Activated naive CD8-positive, alpha-beta T cell treated with anti-CD3 and anti-CD28 coated beads, Interleukin-2, amount 10 ng/mL, durations not matched to agents 7 days and 5 days (primary cell): ENCODE results near the gene CDK14. TPM values are rescaled to one million over a fixed set of nuclear protein-coding genes. Genes with fewer than 3 reads are reported as not detected.

Experiments used
- ATAC-seq: fragments of 150-1000 bp; cut with Tn5 transposase; one replicate; pipeline ENCODE4 v1.10.0; 2021; ENCODE audit warnings: low read depth, moderate library complexity
- POLR2A ChIA-PET: fragments of 350-600 bp; sonication (Branson Sonifier 250); formaldehyde crosslinking; loops from one replicate; lab custom pipeline; 2021; ENCODE audit warnings: antibody characterized with exemption; lab: Charles Lee
- DNase-seq: peaks from one replicate; pipeline ENCODE4 v3.0.0; 2021
- H3K27ac Mint-ChIP-seq: one replicate; pipeline ENCODE4 v1.8.0; 2022; ENCODE audit warnings: mild to moderate bottlenecking, mixed read lengths
- H3K27me3 Mint-ChIP-seq: one replicate; pipeline ENCODE4 v1.8.0; 2022; ENCODE audit warnings: mild to moderate bottlenecking, moderate library complexity, mixed read lengths
- H3K36me3 Mint-ChIP-seq: one replicate; pipeline ENCODE4 v1.8.0; 2021; ENCODE audit warnings: mild to moderate bottlenecking, mixed read lengths
- H3K4me1 Mint-ChIP-seq: one replicate; pipeline ENCODE4 v1.8.0; 2021; ENCODE audit warnings: mixed read lengths
- H3K4me3 Mint-ChIP-seq: one replicate; pipeline ENCODE4 v1.8.0; 2022; ENCODE audit warnings: mild to moderate bottlenecking, moderate library complexity, mixed read lengths
- H3K9me3 Mint-ChIP-seq: one replicate; pipeline ENCODE4 v1.8.0; 2021; ENCODE audit warnings: mixed read lengths
- total RNA-seq, 2 experiments: library from RNA; stranded (reverse); gene quantifications; one replicate each; pipeline ENCODE4 v1.2.3, GENCODE V29; 2021

CDK14 gene
- total RNA-seq, 2 experiments from 2014 or later = 0.94 to 1.2 TPM

- Mint-ChIP-seq H3K9me3 (no peaks in the 10 kb centered on the region), H3K27me3 (no peaks in the 10 kb centered on the region), H3K27ac (no peak overlapping the region), H3K4me3 (no peak overlapping the region), H3K4me1 (no peaks in the 10 kb centered on the region), H3K36me3 (no peaks in the 10 kb centered on the region)
- ATAC-seq = no peak
- POLR2A ChIA-PET = no interaction called here
- DNase-seq = no peak
These were observed 598.7 kb downstream of the CDK14 start for GRCh38 chr7:91194841-91195240.

- peaks cover 1% of the 10 kb centered on the region for H3K27me3 Mint-ChIP-seq
- no peak for DNase-seq
- H3K4me3 Mint-ChIP-seq = no peak overlapping the region
- H3K36me3 Mint-ChIP-seq = no peaks in the 10 kb centered on the region
- no peak for ATAC-seq
- H3K4me1 Mint-ChIP-seq = no peaks in the 10 kb centered on the region
- H3K27ac Mint-ChIP-seq = no peak overlapping the region
- POLR2A ChIA-PET = no interaction called here
- H3K9me3 Mint-ChIP-seq = no peaks in the 10 kb centered on the region
These were observed 599.9 kb downstream of the CDK14 start for GRCh38 chr7:91196058-91196457.

- H3K4me1 Mint-ChIP-seq = no peaks in the 10 kb centered on the region
- DNase-seq = no peak
- no peaks in the 10 kb centered on the region for H3K36me3 Mint-ChIP-seq
- peaks cover 3% of the 10 kb centered on the region for H3K27me3 Mint-ChIP-seq
- H3K27ac Mint-ChIP-seq = no peak overlapping the region
- POLR2A ChIA-PET = no interaction called here
- no peaks in the 10 kb centered on the region for H3K9me3 Mint-ChIP-seq
- no peak for ATAC-seq
- H3K4me3 Mint-ChIP-seq = no peak overlapping the region
These were observed 602.2 kb downstream of the CDK14 start for GRCh38 chr7:91198371-91198770.

DNA sequence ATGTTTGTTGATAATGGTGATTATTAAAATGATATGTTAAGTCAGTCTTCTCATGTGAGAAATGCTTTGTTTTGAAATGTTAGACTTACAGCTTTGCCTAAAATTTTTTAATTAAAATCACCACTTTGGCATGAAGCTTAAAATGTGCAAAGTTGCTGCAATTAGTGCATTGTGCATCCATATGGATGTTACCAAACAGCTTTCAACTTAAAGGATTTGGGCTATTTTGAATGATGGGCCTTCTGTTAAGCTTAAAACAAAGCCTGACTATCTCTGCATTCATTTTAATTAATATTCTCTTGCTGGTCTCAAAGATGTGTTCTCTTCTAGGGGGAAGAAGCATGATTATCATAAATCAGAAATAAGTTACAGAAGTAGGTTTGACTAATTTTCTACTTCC, 603.5 kb downstream of the CDK14 start:
- POLR2A ChIA-PET = no interaction called here
- no peak for ATAC-seq

DNA sequence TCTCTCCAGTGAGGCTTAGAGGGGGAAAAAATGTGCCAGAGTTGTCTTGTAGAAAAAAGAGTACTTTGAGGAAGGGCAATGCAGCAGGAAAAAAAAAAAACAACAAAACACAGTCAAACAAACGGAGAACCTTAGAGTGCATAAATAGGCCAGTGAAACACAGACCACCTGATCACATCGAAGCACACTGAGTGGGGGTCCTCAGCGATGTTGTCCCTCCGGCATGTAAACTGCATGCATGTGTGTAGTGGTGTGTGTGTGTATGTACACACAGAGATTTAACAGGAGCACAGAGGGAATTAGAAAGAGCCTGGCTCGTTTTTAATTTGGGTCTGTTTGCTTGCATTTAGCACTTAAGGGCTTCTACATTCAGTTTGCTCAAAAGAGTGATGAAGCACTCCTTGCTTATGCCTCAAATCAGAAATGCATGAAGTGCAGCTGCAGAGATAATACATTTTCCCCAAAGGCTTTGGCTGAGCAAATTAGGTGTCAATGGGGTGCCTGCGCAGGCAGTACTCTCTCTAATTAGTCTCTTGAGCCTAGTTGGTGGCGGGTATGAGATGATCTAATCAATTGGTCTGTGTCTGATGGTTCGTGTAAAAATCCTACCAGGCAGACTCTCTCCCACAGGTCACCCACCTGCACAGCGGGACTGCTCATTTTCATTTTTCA, 605.5 kb downstream of the CDK14 start:
- DNase-seq (no peak), ATAC-seq (no peak)
- H3K27ac Mint-ChIP-seq = no peak overlapping the region
- H3K27me3 Mint-ChIP-seq = peaks cover 3% of the 10 kb centered on the region
- H3K36me3 Mint-ChIP-seq = no peaks in the 10 kb centered on the region
- H3K9me3 Mint-ChIP-seq = no peaks in the 10 kb centered on the region
- no peaks in the 10 kb centered on the region for H3K4me1 Mint-ChIP-seq
- POLR2A ChIA-PET = no interaction called here
- H3K4me3 Mint-ChIP-seq = no peak overlapping the region

More for the DNA sequence above, 603.5 kb downstream of the CDK14 start:
- Mint-ChIP-seq H3K36me3 (no peaks in the 10 kb centered on the region), H3K9me3 (no peaks in the 10 kb centered on the region), H3K4me3 (no peak overlapping the region), H3K4me1 (no peaks in the 10 kb centered on the region), H3K27ac (no peak overlapping the region), H3K27me3 (peaks cover 3% of the 10 kb centered on the region)
- DNase-seq = no peak

DNA sequence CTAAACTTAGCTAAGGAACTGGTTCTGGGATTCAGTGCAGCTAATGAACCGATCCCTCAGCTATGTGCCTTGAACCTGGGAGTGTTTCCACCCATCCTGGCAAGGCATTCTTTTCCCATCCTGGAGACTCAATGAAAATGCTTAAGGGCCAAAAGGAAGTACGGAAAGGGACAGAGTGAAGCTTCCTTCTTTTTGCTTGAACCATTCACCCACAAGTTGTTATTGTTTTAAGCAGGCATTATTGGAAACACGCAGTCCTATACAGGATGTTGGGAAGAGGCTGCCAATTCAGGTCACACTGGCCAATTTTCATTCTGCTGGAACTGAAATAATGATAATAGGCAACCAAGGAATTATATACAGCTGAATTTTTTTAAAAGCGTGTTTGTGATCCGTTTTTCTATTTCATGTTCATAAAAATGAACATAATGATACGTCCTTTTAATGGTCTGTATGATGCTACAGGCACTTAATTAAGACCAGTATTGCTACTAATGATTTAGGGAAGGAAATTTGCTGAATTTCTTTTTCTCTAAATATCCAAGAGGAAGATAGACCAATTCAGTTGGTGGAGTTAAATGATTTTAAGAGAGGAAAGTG, 610.3 kb downstream of the CDK14 start:
- H3K9me3 Mint-ChIP-seq = no peaks in the 10 kb centered on the region
- no peak overlapping the region for H3K27ac Mint-ChIP-seq
- POLR2A ChIA-PET = no interaction called here
- H3K4me3 Mint-ChIP-seq = no peak overlapping the region
- H3K27me3 Mint-ChIP-seq = no peaks in the 10 kb centered on the region
- no peaks in the 10 kb centered on the region for H3K36me3 Mint-ChIP-seq
- DNase-seq (no peak), ATAC-seq (no peak)
- no peaks in the 10 kb centered on the region for H3K4me1 Mint-ChIP-seq

- POLR2A ChIA-PET = no interaction called here
- H3K4me1 Mint-ChIP-seq = no peaks in the 10 kb centered on the region
- ATAC-seq (no peak), DNase-seq (no peak)
- no peaks in the 10 kb centered on the region for H3K36me3 Mint-ChIP-seq
- H3K4me3 Mint-ChIP-seq = no peak overlapping the region
- H3K9me3 Mint-ChIP-seq = no peaks in the 10 kb centered on the region
- no peaks in the 10 kb centered on the region for H3K27me3 Mint-ChIP-seq
- H3K27ac Mint-ChIP-seq = no peak overlapping the region
These were observed 616.5 kb downstream of the CDK14 start for GRCh38 chr7:91212582-91212981.

DNA sequence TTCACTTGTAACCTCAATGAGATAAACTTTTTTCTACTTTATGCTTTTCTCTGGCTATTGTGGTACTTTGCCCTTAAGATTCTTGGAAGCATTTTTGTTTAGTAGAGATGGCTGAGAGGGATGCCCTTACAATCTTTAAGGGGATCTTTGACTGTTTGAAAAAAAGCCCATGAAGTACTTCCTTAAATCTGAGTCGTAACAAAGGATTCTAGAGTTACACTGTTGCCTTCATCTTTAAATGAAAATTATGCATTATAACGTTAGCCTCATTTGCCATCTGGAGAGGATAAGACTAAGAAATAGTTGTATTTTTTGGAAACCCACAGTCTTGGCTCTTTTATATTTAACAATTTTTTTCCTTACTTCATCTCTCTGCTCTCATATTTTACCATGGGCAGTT, 630.3 kb downstream of the CDK14 start:
- H3K9me3 Mint-ChIP-seq = no peaks in the 10 kb centered on the region
- H3K27me3 Mint-ChIP-seq = peaks cover 2% of the 10 kb centered on the region
- POLR2A ChIA-PET = no interaction called here
- no peak for DNase-seq
- no peaks in the 10 kb centered on the region for H3K4me1 Mint-ChIP-seq
- no peaks in the 10 kb centered on the region for H3K36me3 Mint-ChIP-seq
- ATAC-seq = no peak
- H3K27ac Mint-ChIP-seq = no peak overlapping the region
- no peak overlapping the region for H3K4me3 Mint-ChIP-seq

DNA sequence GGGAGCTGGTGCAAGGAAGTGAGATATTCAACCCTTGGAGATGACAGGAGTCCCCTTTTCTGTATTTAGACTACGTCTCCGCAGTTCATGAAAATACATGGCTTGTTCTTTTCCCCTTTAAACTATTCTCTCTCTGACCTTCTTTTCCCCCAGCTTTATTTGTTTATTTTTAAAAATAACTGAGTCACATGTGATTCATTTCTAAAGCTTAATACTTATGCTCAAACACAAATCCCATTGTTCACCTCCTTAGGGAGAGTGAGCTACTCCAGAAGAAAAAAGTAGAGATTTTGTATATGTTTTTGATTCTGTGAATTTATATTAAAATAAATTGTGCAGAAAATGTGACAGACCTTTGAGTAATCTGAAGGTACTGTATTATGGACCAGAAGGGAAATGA, 632.2 kb downstream of the CDK14 start:
- no peak overlapping the region for H3K4me3 Mint-ChIP-seq
- no peaks in the 10 kb centered on the region for H3K36me3 Mint-ChIP-seq
- peaks cover 2% of the 10 kb centered on the region for H3K27me3 Mint-ChIP-seq
- DNase-seq = no peak
- no peaks in the 10 kb centered on the region for H3K9me3 Mint-ChIP-seq
- H3K4me1 Mint-ChIP-seq = no peaks in the 10 kb centered on the region
- ATAC-seq = no peak
- no peak overlapping the region for H3K27ac Mint-ChIP-seq
- POLR2A ChIA-PET = no interaction called here

DNA sequence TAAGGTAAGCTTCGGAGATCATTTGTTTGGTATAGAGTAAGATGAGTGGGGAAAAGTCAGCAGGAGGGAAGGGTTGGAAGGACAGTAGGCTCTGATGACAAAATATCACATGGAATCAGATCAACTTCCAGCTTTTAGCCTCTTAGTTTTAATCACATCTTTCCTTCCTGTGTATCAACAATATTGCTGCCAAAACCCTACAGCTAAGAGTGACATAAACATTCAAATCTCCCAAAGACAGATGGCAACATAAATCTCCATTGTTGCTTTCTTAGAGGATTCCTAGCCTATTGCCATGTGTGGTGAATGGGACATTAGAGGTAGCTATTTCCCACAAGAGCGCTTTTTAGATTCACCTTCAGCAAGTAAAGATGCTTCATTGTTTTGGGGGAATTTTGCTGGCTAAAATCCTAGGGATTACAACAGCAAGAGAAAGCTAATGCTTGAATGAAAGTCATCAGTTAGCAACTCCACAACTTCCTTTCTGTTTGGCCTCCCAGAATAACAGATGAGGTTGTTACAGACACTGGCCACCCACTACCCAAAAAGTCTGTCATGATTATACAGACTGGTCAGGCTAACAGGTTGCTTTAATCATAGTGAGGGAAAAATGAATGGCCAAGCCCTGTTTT, 632.9 kb downstream of the CDK14 start:
- peaks cover 2% of the 10 kb centered on the region for H3K27me3 Mint-ChIP-seq
- H3K9me3 Mint-ChIP-seq = no peaks in the 10 kb centered on the region
- ATAC-seq (no peak), DNase-seq (no peak)
- no peaks in the 10 kb centered on the region for H3K4me1 Mint-ChIP-seq
- no peak overlapping the region for H3K4me3 Mint-ChIP-seq
- H3K36me3 Mint-ChIP-seq = no peaks in the 10 kb centered on the region
- no peak overlapping the region for H3K27ac Mint-ChIP-seq
- POLR2A ChIA-PET = no interaction called here

DNA sequence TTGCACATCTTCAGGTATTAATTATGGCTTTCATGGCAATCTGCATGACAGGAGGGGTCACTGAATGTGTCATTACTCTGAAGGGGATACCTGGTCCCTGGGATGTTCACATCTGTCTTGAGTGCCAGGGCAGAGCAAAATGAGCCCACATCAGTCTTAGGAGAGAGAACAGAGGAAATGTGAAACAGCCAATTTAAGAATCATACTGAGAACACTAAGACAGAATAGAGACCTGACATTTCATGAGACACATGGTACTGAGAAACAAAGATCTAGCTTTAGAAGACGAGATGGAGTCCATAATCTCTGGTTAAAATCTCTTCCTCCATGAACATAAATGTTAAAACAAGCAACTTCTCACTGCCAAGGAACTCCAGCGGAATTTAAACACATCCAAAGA, 634.0 kb downstream of the CDK14 start:
- Mint-ChIP-seq H3K36me3 (no peaks in the 10 kb centered on the region), H3K27me3 (peaks cover 2% of the 10 kb centered on the region), H3K4me3 (no peak overlapping the region), H3K27ac (no peak overlapping the region), H3K4me1 (no peaks in the 10 kb centered on the region), H3K9me3 (no peaks in the 10 kb centered on the region)
- no peak for DNase-seq
- POLR2A ChIA-PET = no interaction called here
- no peak for ATAC-seq

- peaks cover 2% of the 10 kb centered on the region for H3K27me3 Mint-ChIP-seq
- H3K4me3 Mint-ChIP-seq = no peak overlapping the region
- H3K36me3 Mint-ChIP-seq = no peaks in the 10 kb centered on the region
- H3K27ac Mint-ChIP-seq = no peak overlapping the region
- DNase-seq (no peak), ATAC-seq (no peak)
- POLR2A ChIA-PET = no interaction called here
- H3K4me1 Mint-ChIP-seq = no peaks in the 10 kb centered on the region
- no peaks in the 10 kb centered on the region for H3K9me3 Mint-ChIP-seq
These were observed 634.4 kb downstream of the CDK14 start for GRCh38 chr7:91230503-91230902.

GRCh38 chr7:91233212-91233611, 637.1 kb downstream of the CDK14 start:
- POLR2A ChIA-PET = no interaction called here
- ATAC-seq = no peak
- DNase-seq = no peak
- Mint-ChIP-seq H3K27me3 (peaks cover 2% of the 10 kb centered on the region), H3K9me3 (no peaks in the 10 kb centered on the region), H3K27ac (no peak overlapping the region), H3K4me1 (no peaks in the 10 kb centered on the region), H3K4me3 (no peak overlapping the region), H3K36me3 (no peaks in the 10 kb centered on the region)

DNA sequence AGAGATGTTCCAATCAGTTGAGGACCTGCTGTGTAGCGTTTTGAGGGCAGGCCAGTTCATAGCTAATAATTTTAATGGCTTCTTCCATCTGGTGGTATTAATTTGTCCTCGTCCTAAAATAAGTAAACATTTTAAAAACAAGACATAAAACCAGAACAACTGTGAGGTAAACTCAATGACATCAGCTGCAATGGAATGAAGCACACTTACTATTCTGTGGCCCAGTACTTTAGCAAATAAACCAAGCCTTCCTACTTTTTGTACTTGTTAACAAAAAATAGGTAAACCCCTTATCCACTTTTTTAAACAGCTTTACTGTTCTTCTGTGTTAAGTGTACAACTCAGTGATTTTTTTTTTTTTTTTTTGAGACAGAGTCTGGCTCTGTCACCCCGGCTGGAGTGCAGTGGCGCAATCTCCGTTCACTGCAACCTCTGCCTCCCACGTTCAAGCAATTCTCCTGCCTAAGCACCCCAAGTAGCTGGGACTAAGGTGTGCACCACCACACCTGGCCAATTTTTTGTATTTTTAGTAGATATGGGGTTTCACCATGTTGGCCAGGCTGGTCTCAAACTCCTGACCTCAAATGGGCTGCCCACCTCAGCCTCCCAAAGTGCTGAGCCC, 639.2 kb downstream of the CDK14 start:
- H3K36me3 Mint-ChIP-seq = no peaks in the 10 kb centered on the region
- H3K4me1 Mint-ChIP-seq = no peaks in the 10 kb centered on the region
- no peaks in the 10 kb centered on the region for H3K27me3 Mint-ChIP-seq

More for the DNA sequence above, 639.2 kb downstream of the CDK14 start:
- ATAC-seq (no peak), DNase-seq (no peak)
- no peak overlapping the region for H3K4me3 Mint-ChIP-seq
- H3K9me3 Mint-ChIP-seq = no peaks in the 10 kb centered on the region
- no peak overlapping the region for H3K27ac Mint-ChIP-seq
- POLR2A ChIA-PET = no interaction called here
